Prostate gland (tissue), 2 donors: ENCODE measurements around the gene ETS2. TPM values are rescaled to one million over a fixed set of nuclear protein-coding genes. Genes with fewer than 3 reads are reported as not detected.

Experiments used
- DNase-seq: peaks from one replicate; pipeline ENCODE4 v3.0.0-alpha.2; 2019; ENCODE audit warnings: low spot score
- H3K27ac ChIP-seq, 2 donors: fragments of 200-600 bp; sonication (generic); 2 replicates each; pipeline ENCODE4 v1.5.1; 2017 to 2019
- H3K27me3 ChIP-seq: fragments of 200-600 bp; sonication (generic); replicated peaks from 2 replicates; pipeline ENCODE4 v1.5.1; 2019; ENCODE audit not compliant: insufficient read depth
- H3K36me3 ChIP-seq, 2 donors: fragments of 200-600 bp; sonication (generic); 1 replicate in 1 of 2; 2 replicates in 1 of 2; pipeline versions ENCODE4 v1.5.1 to v1.8.1; 2017 to 2019
- H3K4me1 ChIP-seq: fragments of 200-600 bp; sonication (generic); replicated peaks from 2 replicates; pipeline ENCODE4 v1.5.1; 2019
- H3K4me3 ChIP-seq, 2 donors: fragments of 200-600 bp; sonication (generic); 2 replicates each; pipeline ENCODE4 v1.5.1; 2017 to 2019
- H3K9me3 ChIP-seq: fragments of 200-600 bp; sonication (generic); 2 replicates; pipeline ENCODE4 v1.5.1; 2017
- CTCF ChIP-seq, 4 experiments: fragments of 200-600 bp in 2 of 4; fragments of 450-650 bp in 2 of 4; sonication (generic) in 2 of 4; IDR thresholded peaks; 1 replicate in 3 of 4; 2 replicates in 1 of 4; pipeline ENCODE4 v1.5.1; 2016 to 2019; ENCODE audit warnings: antibody characterized with exemption in 4 of 4, mild to moderate bottlenecking in 2 of 4, moderate library complexity in 2 of 4
- POLR2A ChIP-seq: fragments of 450-650 bp; IDR thresholded peaks from one replicate; pipeline ENCODE4 v1.6.1; 2016; ENCODE audit warnings: antibody characterized with exemption, mild to moderate bottlenecking
- POLR2AphosphoS5 ChIP-seq: sonication (generic); formaldehyde crosslinking; IDR thresholded peaks from one replicate; pipeline ENCODE4 v1.6.1; 2017; ENCODE audit warnings: antibody characterized with exemption
- WGBS: methylation state at CpG from one replicate; pipeline ENCODE4 v1.1.5; 2018; 5-methylcytosine and 5-hydroxymethylcytosine counted together
- intact Hi-C: fragments of 100-400 bp; cut with DNase I; formaldehyde crosslinking; loops from one replicate; pipeline ENCODE4 v1.14.2; 2022
- total RNA-seq, 2 donors: library from RNA; depleted of rRNA; stranded (reverse); fragments of >200 nt; gene quantifications; one replicate each; pipeline ENCODE4 v1.1.0, GENCODE V29; 2016

The ETS2 gene
- total RNA-seq, 2 donors from 2014 or later, result 53.3 to 80.2 TPM

DNA sequence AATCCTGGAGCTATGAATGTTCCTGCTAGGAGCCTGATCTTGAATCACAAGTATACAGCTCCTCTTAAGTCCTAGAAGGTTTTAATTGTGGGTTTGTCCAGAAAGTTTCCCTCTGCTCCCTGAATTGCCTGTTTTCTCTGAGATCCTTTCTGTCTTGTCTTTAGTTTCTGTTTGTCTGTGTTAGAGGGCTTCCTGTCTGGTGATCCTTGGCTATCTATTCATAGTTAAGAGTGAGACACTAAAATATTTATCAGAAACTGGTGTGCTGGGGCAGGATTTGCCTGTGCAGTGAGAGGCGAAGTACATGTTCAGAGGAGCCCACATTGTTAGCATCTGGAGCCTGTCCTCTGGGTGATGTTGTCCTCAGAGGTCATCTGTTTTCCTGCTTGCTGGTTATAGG, 45.4 kb downstream of the ETS2 start:
- Histone ChIP-seq H3K27ac (no peak overlapping the region), H3K36me3 (no peaks in the 10 kb centered on the region), H3K4me1 (no peaks in the 10 kb centered on the region), H3K9me3 (no peaks in the 10 kb centered on the region), H3K27me3 (no peaks in the 10 kb centered on the region), H3K4me3 (no peak overlapping the region)
- intact Hi-C loops, result no loop called here
- DNase-seq, result no peak
- TF ChIP-seq POLR2A (no peak), CTCF (IDR thresholded peaks at IDR 0.05) (no peak), POLR2AphosphoS5 (no peak)
- WGBS, result 100% methylated on average over 1 of the region's 1 CpG

DNA sequence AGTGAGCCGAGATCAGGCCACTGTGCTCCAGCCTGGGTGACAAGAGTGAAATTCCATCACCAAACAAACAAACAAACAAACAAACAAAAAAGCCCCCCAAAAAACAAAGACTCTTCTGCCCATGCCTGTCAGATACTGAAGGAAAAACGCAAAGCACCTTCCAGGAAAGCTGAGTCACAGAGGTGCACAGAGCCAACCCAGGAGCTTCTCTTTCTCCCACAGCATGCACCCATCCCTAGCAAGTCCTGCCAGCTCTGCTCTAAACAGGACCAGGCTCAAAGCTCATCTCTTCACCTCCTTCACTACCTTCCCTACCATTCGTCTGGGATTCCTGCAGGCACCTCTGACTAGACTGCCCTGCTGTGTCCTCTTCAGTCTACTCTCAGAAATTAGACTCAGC, 46.5 kb downstream of the ETS2 start:
- no peak for DNase-seq
- TF ChIP-seq CTCF (IDR thresholded peaks at IDR 0.05) (no peak), POLR2A (no peak), POLR2AphosphoS5 (no peak)
- WGBS, result 85% methylated on average over 3 of the region's 3 CpGs
- H3K36me3 ChIP-seq, result no peaks in the 10 kb centered on the region
- no peaks in the 10 kb centered on the region for H3K9me3 ChIP-seq
- no peaks in the 10 kb centered on the region for H3K4me1 ChIP-seq
- intact Hi-C loops, result no loop called here
- no peak overlapping the region for H3K27ac ChIP-seq
- H3K27me3 ChIP-seq, result no peaks in the 10 kb centered on the region
- H3K4me3 ChIP-seq, result no peak overlapping the region

DNA sequence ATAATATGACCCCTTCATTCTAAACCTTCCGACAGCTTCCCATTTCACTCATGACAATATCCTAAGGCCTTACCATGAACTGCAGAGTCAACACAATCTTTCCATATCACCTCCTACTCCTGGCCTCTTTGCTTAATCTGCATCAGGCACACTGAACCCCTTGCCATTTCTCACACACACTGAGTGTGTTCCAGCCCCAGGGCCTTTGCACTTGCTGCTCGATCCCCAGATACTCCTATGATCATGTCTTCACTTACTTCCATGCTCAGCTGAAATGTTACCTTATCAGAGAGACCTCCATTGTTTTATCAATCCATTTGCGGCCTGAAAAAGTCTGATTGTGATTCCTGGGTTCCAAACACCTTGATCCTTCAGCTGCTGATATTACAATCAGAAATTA, 47.0 kb downstream of the ETS2 start:
- Histone ChIP-seq H3K36me3 (no peaks in the 10 kb centered on the region), H3K27ac (no peak overlapping the region), H3K4me1 (no peaks in the 10 kb centered on the region), H3K9me3 (no peaks in the 10 kb centered on the region), H3K27me3 (no peaks in the 10 kb centered on the region), H3K4me3 (no peak overlapping the region)
- TF ChIP-seq POLR2A, result no peak
- TF ChIP-seq POLR2AphosphoS5, result no peak
- TF ChIP-seq CTCF (IDR thresholded peaks at IDR 0.05), result no peak
- 99% methylated on average over 3 of the region's 3 CpGs for WGBS
- DNase-seq, result no peak
- intact Hi-C loops, result no loop called here

GRCh38 chr21:38853421-38853919, 47.7 kb downstream of the ETS2 start:
- DNase-seq, result peak; percentile 46

More at GRCh38 chr21:38853421-38853919, 47.7 kb downstream of the ETS2 start:
- no peaks in the 10 kb centered on the region for H3K27me3 ChIP-seq
- H3K9me3 ChIP-seq, result no peaks in the 10 kb centered on the region
- H3K4me1 ChIP-seq, result no peaks in the 10 kb centered on the region
- WGBS, result 42% methylated on average over 6 of the region's 6 CpGs
- H3K36me3 ChIP-seq, result no peaks in the 10 kb centered on the region
- H3K4me3 ChIP-seq, result no peak overlapping the region
- intact Hi-C loops, result no loop called here
- no peak for TF ChIP-seq CTCF (IDR thresholded peaks at IDR 0.05)
- peak; percentile 22 for TF ChIP-seq POLR2AphosphoS5
- TF ChIP-seq POLR2A, result no peak
- no peak overlapping the region for H3K27ac ChIP-seq
